Progenitor cell of endocrine pancreas (in vitro differentiated cells): ENCODE results near the gene HMCN2. TPM values are rescaled to one million over a fixed set of nuclear protein-coding genes. Genes with fewer than 3 reads are reported as not detected.

Experiments used
- DNase-seq: peaks from one replicate; pipeline ENCODE4 v3.0.0; 2021; ENCODE audit warnings: low spot score; ENCODE audit not compliant: unreplicated experiment
- H3K27ac Mint-ChIP-seq: 2 replicates; pipeline ENCODE4 v1.8.0; 2021; ENCODE audit warnings: mild to moderate bottlenecking, moderate library complexity, mixed read lengths
- H3K27me3 Mint-ChIP-seq: 2 replicates; pipeline ENCODE4 v1.8.0; 2021; ENCODE audit warnings: mixed read lengths
- H3K36me3 Mint-ChIP-seq: 2 replicates; pipeline ENCODE4 v1.8.0; 2022; ENCODE audit warnings: mixed read lengths; ENCODE audit not compliant: insufficient read depth
- H3K4me1 Mint-ChIP-seq: 2 replicates; pipeline ENCODE4 v1.8.0; 2021; ENCODE audit warnings: low read depth, mixed read lengths
- H3K4me3 Mint-ChIP-seq: 2 replicates; pipeline ENCODE4 v1.8.0; 2021; ENCODE audit warnings: low read depth, mild to moderate bottlenecking, moderate library complexity, mixed read lengths
- H3K9me3 Mint-ChIP-seq: 2 replicates; pipeline ENCODE4 v1.8.0; 2021; ENCODE audit warnings: low read depth, mixed read lengths
- CTCF ChIP-seq: fragments of 200-600 bp; sonication (generic); IDR thresholded peaks from one replicate; pipeline ENCODE4 v1.5.0; 2021; ENCODE audit warnings: antibody characterized with exemption, mild to moderate bottlenecking; ENCODE audit not compliant: unreplicated experiment
- total RNA-seq: library from RNA; stranded (reverse); gene quantifications from 2 replicates; pipeline ENCODE4 v1.2.1, GENCODE V29; 2021

HMCN2 gene
- total RNA-seq, 1 donor from 2014 or later = 0.26 TPM

- H3K4me1 Mint-ChIP-seq = peaks cover 2% of the 10 kb centered on the region
- H3K36me3 Mint-ChIP-seq = no peaks in the 10 kb centered on the region
- no peak overlapping the region for H3K4me3 Mint-ChIP-seq
- H3K27me3 Mint-ChIP-seq = peaks cover 7% of the 10 kb centered on the region
- no peaks in the 10 kb centered on the region for H3K9me3 Mint-ChIP-seq
- TF ChIP-seq CTCF = no peak
- DNase-seq = no peak
- H3K27ac Mint-ChIP-seq = no peak overlapping the region
These were observed 45.4 kb downstream of the HMCN2 start for GRCh38 chr9:130311003-130311402.

GRCh38 chr9:130311408-130312140 lies 46.0 kb downstream of the HMCN2 start:
- no peaks in the 10 kb centered on the region for H3K36me3 Mint-ChIP-seq
- TF ChIP-seq CTCF = no peak
- DNase-seq = no peak
- H3K27ac Mint-ChIP-seq = no peak overlapping the region
- no peak overlapping the region for H3K4me3 Mint-ChIP-seq
- H3K4me1 Mint-ChIP-seq = peaks cover 3% of the 10 kb centered on the region
- no peaks in the 10 kb centered on the region for H3K9me3 Mint-ChIP-seq
- peaks cover 8% of the 10 kb centered on the region for H3K27me3 Mint-ChIP-seq

GRCh38 chr9:130313103-130313858 lies 47.7 kb downstream of the HMCN2 start:
- H3K4me1 Mint-ChIP-seq = peaks cover 8% of the 10 kb centered on the region
- H3K4me3 Mint-ChIP-seq = no peak overlapping the region
- H3K9me3 Mint-ChIP-seq = no peaks in the 10 kb centered on the region
- H3K27me3 Mint-ChIP-seq = peaks cover 21% of the 10 kb centered on the region
- no peaks in the 10 kb centered on the region for H3K36me3 Mint-ChIP-seq
- no peak for DNase-seq
- no peak for TF ChIP-seq CTCF
- H3K27ac Mint-ChIP-seq = no peak overlapping the region

- no peak overlapping the region for H3K27ac Mint-ChIP-seq
- no peak overlapping the region for H3K4me3 Mint-ChIP-seq
- no peaks in the 10 kb centered on the region for H3K36me3 Mint-ChIP-seq
- no peak for TF ChIP-seq CTCF
- H3K4me1 Mint-ChIP-seq = peaks cover 8% of the 10 kb centered on the region
- no peaks in the 10 kb centered on the region for H3K9me3 Mint-ChIP-seq
- no peak for DNase-seq
- H3K27me3 Mint-ChIP-seq = peaks cover 29% of the 10 kb centered on the region
These were observed 50.1 kb downstream of the HMCN2 start for GRCh38 chr9:130315446-130316226.

DNA sequence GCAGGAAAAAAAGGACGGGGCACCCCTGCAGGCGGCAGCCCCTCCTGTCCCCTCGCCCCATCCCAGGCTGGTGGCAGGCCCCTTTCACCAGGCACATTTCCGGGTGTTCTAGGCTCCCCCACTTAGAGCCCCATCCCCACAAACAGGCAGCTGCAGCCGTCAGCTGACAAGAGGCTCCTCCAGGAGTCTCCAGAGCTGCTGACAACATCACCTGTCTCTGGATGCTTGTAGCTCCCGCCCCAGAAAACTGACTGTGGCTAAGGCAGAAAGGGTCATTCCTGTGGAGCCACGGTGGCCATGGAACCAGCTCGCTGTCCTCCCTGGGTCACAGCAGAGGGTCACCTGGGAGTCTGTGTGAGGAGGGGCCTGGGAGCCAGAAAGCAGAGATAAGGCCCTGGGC lies 50.9 kb downstream of the HMCN2 start:
- Mint-ChIP-seq H3K27me3 (peaks cover 36% of the 10 kb centered on the region), H3K9me3 (no peaks in the 10 kb centered on the region), H3K36me3 (no peaks in the 10 kb centered on the region)

More for the DNA sequence above, 50.9 kb downstream of the HMCN2 start:
- H3K4me1 Mint-ChIP-seq = peaks cover 12% of the 10 kb centered on the region
- no peak overlapping the region for H3K27ac Mint-ChIP-seq
- H3K4me3 Mint-ChIP-seq = no peak overlapping the region
- no peak for DNase-seq
- no peak for TF ChIP-seq CTCF
